ENCODE data around the gene MAML1. TPM values are rescaled to one million over a fixed set of nuclear protein-coding genes. Genes with fewer than 3 reads are reported as not detected.

Gene MAML1
- total RNA-seq, 3 donors from 2014 or later (not counting 1 experiment from before 2014, with no cell fraction given): 28.8 to 45.4 (median 37.6) TPM

DNA sequence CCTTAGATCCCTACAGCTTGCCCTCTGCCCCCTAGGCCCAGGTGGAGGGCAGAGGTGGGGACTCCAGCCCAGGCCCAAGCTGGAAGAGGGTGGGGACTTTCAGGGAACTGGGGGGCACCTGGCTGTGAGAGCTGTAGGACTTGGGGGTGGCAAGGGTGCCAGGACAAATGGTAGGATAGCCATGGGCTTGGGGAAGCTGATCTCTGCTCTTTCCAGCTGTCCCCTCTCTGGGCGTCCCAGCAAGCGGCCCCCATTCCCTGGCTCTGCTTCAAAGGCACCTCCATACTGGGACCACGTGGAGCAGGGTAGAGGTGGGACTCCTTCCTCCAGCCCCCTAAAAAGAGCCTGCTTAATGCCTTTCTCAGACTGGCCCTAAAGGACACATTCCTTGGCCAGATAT lies 61.5 kb downstream of the MAML1 start:
- peaks cover 44% of the 10 kb centered on the region for H3K4me1 ChIP-seq (ENCODE audit: control insufficient read depth, insufficient read depth, low read length)
- H3K9me3 ChIP-seq (ENCODE audit: control insufficient read depth, insufficient read depth, low read length): no peaks in the 10 kb centered on the region
- intact Hi-C loops (cut with micrococcal nuclease): loop anchor here (2.0 kb wide), 1 partner anchor 97 kb away; no protein-coding TSS in a partner anchor
- H3K4me3 Mint-ChIP-seq: peak overlapping the region; percentile 61
- no peak overlapping the region for H3K27ac ChIP-seq (ENCODE audit: low read length)
- no peaks in the 10 kb centered on the region for H3K9me3 Mint-ChIP-seq
- peaks cover 22 to 38% of the 10 kb centered on the region in 2 donors for H3K4me1 Mint-ChIP-seq
- no peaks in the 10 kb centered on the region for H3K36me3 Mint-ChIP-seq
- H3K36me3 ChIP-seq (ENCODE audit: control insufficient read depth, insufficient read depth, low read length): peaks cover 9% of the 10 kb centered on the region
- 68% methylated on average over 3 of the region's 3 CpGs for WGBS (ENCODE audit: insufficient coverage)
- no peak for ATAC-seq
- H3K27me3 Mint-ChIP-seq (ENCODE audit: low read depth in 2 of 2): no peaks in the 10 kb centered on the region
- DNase-seq: no peak
- TF ChIP-seq, protein P1, sequence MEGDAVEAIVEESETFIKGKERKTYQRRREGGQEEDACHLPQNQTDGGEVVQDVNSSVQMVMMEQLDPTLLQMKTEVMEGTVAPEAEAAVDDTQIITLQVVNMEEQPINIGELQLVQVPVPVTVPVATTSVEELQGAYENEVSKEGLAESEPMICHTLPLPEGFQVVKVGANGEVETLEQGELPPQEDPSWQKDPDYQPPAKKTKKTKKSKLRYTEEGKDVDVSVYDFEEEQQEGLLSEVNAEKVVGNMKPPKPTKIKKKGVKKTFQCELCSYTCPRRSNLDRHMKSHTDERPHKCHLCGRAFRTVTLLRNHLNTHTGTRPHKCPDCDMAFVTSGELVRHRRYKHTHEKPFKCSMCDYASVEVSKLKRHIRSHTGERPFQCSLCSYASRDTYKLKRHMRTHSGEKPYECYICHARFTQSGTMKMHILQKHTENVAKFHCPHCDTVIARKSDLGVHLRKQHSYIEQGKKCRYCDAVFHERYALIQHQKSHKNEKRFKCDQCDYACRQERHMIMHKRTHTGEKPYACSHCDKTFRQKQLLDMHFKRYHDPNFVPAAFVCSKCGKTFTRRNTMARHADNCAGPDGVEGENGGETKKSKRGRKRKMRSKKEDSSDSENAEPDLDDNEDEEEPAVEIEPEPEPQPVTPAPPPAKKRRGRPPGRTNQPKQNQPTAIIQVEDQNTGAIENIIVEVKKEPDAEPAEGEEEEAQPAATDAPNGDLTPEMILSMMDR (IDR thresholded peaks at IDR 0.05): no peak
- peak overlapping the region; percentile 67 to 85 for H3K27ac Mint-ChIP-seq
- H3K27me3 ChIP-seq (ENCODE audit: control insufficient read depth, insufficient read depth, low read length): no peaks in the 10 kb centered on the region
- no peak overlapping the region for H3K4me3 ChIP-seq (ENCODE audit: low read length)

DNA sequence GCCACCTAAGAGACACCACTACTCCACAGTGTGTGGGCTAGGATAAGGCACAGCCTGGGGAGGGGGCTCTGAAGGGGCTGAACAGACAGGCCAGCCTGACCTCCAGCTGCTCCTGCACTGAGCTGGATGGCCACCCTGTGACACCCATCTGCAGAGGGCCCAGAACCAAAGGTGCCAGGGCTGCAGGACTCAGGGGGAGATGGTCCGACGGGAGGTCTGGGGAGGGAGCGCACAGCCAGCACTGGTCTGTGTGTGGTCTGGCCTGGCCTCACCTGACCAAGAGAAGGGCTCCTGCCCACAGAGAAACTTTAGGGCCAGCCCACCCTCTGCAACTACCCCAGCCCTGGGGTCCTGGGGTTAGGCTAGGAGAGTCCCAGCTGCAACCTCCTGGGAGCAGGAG lies 62.0 kb downstream of the MAML1 start:
- no peak overlapping the region for H3K27ac ChIP-seq (ENCODE audit: low read length)
- TF ChIP-seq, protein P1 (IDR thresholded peaks at IDR 0.05): no peak
- ATAC-seq (no peak), DNase-seq (no peak)
- H3K36me3 ChIP-seq (ENCODE audit: control insufficient read depth, insufficient read depth, low read length): peaks cover 12% of the 10 kb centered on the region
- H3K9me3 ChIP-seq (ENCODE audit: control insufficient read depth, insufficient read depth, low read length): no peaks in the 10 kb centered on the region
- peak overlapping the region in 1 of 2 donors; percentile 85 for H3K27ac Mint-ChIP-seq
- no peaks in the 10 kb centered on the region for H3K27me3 ChIP-seq (ENCODE audit: control insufficient read depth, insufficient read depth, low read length)
- H3K27me3 Mint-ChIP-seq (ENCODE audit: low read depth in 2 of 2): no peaks in the 10 kb centered on the region
- H3K36me3 Mint-ChIP-seq: no peaks in the 10 kb centered on the region
- no peak overlapping the region for H3K4me3 ChIP-seq (ENCODE audit: low read length)
- peaks cover 44% of the 10 kb centered on the region for H3K4me1 ChIP-seq (ENCODE audit: control insufficient read depth, insufficient read depth, low read length)
- WGBS (ENCODE audit: insufficient coverage): 95% methylated on average over 3 of the region's 3 CpGs
- peaks cover 22 to 38% of the 10 kb centered on the region in 2 donors for H3K4me1 Mint-ChIP-seq
- H3K4me3 Mint-ChIP-seq: peak overlapping the region; percentile 70
- intact Hi-C loops (cut with micrococcal nuclease): loop anchor here (2.0 kb wide), 1 partner anchor 98 kb away; no protein-coding TSS in a partner anchor
- H3K9me3 Mint-ChIP-seq: no peaks in the 10 kb centered on the region

DNA sequence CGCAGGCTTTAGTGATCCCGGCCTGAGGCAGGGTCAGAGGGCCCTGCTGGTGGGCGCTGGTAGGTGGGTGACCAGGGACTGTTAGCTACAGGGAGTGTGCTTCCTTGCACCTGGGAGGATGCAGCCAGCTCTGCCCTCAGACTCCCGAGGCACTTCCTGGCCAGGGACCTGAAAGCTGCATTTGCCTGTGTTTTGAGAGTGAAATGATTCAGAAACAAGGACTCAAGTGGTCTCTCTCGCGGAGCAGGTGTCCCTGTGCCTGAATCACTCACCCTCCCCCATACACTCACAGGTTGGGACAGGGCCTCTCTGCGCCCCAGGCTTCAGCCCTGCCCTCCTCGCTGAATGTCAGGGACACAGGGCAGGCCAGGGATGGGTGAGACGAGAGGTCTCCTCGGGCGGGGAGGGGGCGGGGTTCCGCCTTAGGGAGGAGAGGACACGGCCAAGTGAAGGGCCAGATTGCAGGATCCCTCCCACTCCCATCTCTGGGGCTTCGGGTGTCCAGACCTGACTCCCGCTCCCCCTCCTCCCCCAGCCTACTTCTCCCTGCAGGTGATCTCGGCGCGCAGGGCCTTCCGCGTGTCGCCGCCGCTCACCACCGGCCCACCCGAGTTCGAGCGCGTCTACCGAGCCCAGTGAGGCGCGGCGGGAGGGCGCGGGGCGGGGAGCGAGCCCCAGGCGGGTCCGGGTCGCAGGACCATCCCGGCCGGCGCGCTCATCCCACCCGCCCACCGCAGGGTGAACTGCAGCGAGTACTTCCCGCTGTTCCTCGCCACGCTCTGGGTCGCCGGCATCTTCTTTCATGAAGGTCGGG lies 62.6 kb downstream of the MAML1 start:
- H3K27me3 Mint-ChIP-seq (ENCODE audit: low read depth in 2 of 2): no peaks in the 10 kb centered on the region
- no peak for ATAC-seq
- H3K4me1 Mint-ChIP-seq: peaks cover 22 to 38% of the 10 kb centered on the region in 2 donors
- Histone ChIP-seq H3K4me1 (ENCODE audit: control insufficient read depth, insufficient read depth, low read length) (peaks cover 44% of the 10 kb centered on the region), H3K27me3 (ENCODE audit: control insufficient read depth, insufficient read depth, low read length) (no peaks in the 10 kb centered on the region), H3K27ac (ENCODE audit: low read length) (no peak overlapping the region), H3K4me3 (ENCODE audit: low read length) (peak overlapping the region; percentile 32), H3K36me3 (ENCODE audit: control insufficient read depth, insufficient read depth, low read length) (peaks cover 12% of the 10 kb centered on the region), H3K9me3 (ENCODE audit: control insufficient read depth, insufficient read depth, low read length) (no peaks in the 10 kb centered on the region)
- H3K9me3 Mint-ChIP-seq: no peaks in the 10 kb centered on the region
- 14% methylated on average over 51 of the region's 53 CpGs for WGBS (ENCODE audit: insufficient coverage)
- no peaks in the 10 kb centered on the region for H3K36me3 Mint-ChIP-seq
- H3K27ac Mint-ChIP-seq: peak overlapping the region in 1 of 2 donors; percentile 85
- intact Hi-C loops (cut with micrococcal nuclease): loop anchor here (2.0 kb wide), 1 partner anchor 98 kb away; no protein-coding TSS in a partner anchor
- H3K4me3 Mint-ChIP-seq: peak overlapping the region; percentile 70
- DNase-seq: no peak
- TF ChIP-seq, protein P1 (IDR thresholded peaks at IDR 0.05): no peak
